T-helper 17 cell (primary cell): ENCODE measurements around the gene WFDC11. TPM values are rescaled to one million over a fixed set of nuclear protein-coding genes. Genes with fewer than 3 reads are reported as not detected.
"Not testable (repeated sequence)": the region's sequence is repeated elsewhere in the genome, so short reads cannot be mapped to it uniquely, and the experiment has no call there.

ENCODE experiments used
- ATAC-seq: fragments of 150-1000 bp; cut with Tn5 transposase; 2 replicates; pipeline ENCODE4 v1.10.0; 2021; ENCODE audit warnings: mild to moderate bottlenecking, moderate library complexity
- DNase-seq, 3 donors: peaks; one replicate each; pipeline versions ENCODE4 v3.0.0 to v3.0.0-alpha.2; 2020 to 2021
- H3K9me3 ChIP-seq: one replicate; pipeline ENCODE4 v1.7.0; 2013; ENCODE audit warnings: low read length, mild to moderate bottlenecking; ENCODE audit not compliant: control insufficient read depth, poor library complexity, severe bottlenecking
- H3K27ac Mint-ChIP-seq: one replicate; pipeline ENCODE4 v1.8.0; 2022; ENCODE audit warnings: mild to moderate bottlenecking, moderate library complexity, mixed read lengths
- H3K27me3 Mint-ChIP-seq: one replicate; pipeline ENCODE4 v1.8.0; 2022; ENCODE audit warnings: mixed read lengths
- H3K36me3 Mint-ChIP-seq: one replicate; pipeline ENCODE4 v1.8.0; 2022; ENCODE audit warnings: low read depth, mixed read lengths
- H3K4me1 Mint-ChIP-seq: one replicate; pipeline ENCODE4 v1.8.0; 2022; ENCODE audit warnings: mild to moderate bottlenecking, mixed read lengths
- H3K4me3 Mint-ChIP-seq: one replicate; pipeline ENCODE4 v1.8.0; 2022; ENCODE audit warnings: mild to moderate bottlenecking, moderate library complexity, mixed read lengths
- total RNA-seq, 4 donors: library from RNA in 2 of 4; stranded (reverse) in 2 of 4; gene quantifications; one replicate each; pipeline ENCODE4 v1.2.3 and lab custom pipeline; 2022 to 2026

Gene WFDC11
- total RNA-seq (not detected), total RNA-seq (lab: John Stamatoyannopoulos, UW) (0 reads per million in 2 donors)

DNA sequence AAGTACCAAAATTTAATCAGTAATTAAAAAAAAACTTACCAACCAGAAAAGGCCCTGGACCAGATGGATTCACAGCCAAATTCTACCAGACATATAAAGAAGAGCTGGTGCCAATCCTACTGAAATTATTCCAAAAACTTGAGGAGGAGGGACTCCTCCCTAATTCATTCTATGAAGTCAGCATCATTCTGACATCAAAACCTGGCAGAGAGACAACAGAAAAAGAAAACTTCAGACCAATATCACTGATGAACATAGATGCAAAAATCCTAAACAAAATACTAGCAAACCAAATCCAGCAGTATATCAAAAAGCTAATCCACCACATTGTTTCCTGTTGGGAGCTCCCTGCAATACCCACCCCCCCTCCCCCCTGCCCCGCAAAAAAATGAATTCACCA is at the start of gene WFDC11:
WFDC11 (minus strand) TSS at position 101 of the 400 bp plus-strand sequence. CDS start 19,639 bp downstream, outside the sequence.
- Mint-ChIP-seq H3K4me1 (no peaks in the 10 kb centered on the region), H3K36me3 (peaks cover 2% of the 10 kb centered on the region), H3K27ac (no peak within 1 kb of the TSS), H3K27me3 (peaks cover 20% of the 10 kb centered on the region), H3K4me3 (no peak within 1 kb of the TSS)
- DNase-seq (no peak), ATAC-seq (no peak)
- no peaks in the 10 kb centered on the region for H3K9me3 ChIP-seq

DNA sequence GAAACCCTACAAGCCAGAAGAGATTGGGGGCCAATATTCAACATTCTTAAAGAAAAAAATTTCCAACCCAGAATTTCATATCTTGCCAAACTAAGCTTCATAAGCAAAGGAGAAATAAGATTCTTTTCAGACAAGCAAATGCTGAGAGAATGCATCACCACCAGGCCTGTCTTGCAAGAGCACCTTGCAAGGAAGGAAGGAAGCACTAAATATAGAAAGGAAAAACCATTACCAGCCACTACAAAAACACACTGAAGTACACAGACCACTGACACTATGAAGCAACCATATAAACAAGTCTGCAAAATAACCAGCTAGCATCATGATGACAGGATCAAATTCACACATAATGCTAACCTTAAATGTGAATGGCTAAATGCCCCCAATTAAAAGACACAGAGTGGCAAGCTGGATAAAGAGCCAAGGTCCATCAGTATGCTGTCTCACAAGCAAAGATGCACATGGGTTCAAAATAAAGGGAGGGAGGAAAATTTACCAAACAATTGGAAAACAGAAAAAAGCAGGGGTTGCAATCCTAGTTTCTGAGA is 46.2 kb upstream of the WFDC11 start:
- H3K27me3 Mint-ChIP-seq, result peaks cover 49% of the 10 kb centered on the region
- H3K27ac Mint-ChIP-seq, result not testable (repeated sequence)

DNA sequence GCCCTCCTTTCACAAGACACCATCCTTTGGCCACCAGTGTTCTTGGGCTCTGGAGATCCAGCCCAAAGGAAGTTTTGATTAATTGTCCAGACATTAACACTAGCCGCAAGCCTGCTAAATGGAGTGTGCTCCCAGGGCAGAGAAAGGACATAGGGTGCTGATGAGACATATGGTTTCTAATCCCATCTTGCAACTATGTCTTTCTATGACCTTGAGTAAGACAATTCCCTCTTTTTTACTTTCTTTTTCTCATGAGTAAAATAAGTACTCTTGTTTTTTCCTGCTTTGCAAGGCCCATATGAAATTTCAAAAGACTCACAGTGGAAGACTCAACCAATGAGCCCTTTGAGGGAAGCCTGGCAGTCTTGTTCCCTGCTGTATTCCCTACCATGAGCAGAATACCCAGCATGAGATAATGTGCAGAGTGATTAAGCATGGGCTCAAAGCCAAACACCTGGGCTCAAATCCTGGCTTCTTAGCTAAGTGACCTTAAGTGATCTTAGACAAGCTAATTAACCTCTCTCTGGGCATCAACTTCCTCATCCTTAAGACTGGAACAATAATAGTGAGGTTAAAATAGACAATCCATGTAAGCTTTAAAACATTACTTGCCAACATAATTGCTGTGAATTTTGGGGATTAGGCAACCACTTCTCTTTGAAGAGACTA is 35.1 kb upstream of the WFDC11 start, which contains the start of gene WFDC10B:
WFDC10B (minus strand) TSS at position 51 of the 669 bp plus-strand sequence. CDS start 19,027 bp downstream, outside the sequence.
- Mint-ChIP-seq H3K27ac (no peak within 1 kb of the TSS), H3K27me3 (peaks cover 42% of the 10 kb centered on the region), H3K36me3 (peaks cover 2% of the 10 kb centered on the region), H3K4me3 (no peak within 1 kb of the TSS), H3K4me1 (no peaks in the 10 kb centered on the region)
- H3K9me3 ChIP-seq, result no peaks in the 10 kb centered on the region
- ATAC-seq (no peak), DNase-seq (no peak)

More for the DNA sequence above, 46.2 kb upstream of the WFDC11 start:
- not testable (repeated sequence) for H3K36me3 Mint-ChIP-seq, H3K4me3 Mint-ChIP-seq, H3K9me3 ChIP-seq, ATAC-seq, DNase-seq, H3K4me1 Mint-ChIP-seq

DNA sequence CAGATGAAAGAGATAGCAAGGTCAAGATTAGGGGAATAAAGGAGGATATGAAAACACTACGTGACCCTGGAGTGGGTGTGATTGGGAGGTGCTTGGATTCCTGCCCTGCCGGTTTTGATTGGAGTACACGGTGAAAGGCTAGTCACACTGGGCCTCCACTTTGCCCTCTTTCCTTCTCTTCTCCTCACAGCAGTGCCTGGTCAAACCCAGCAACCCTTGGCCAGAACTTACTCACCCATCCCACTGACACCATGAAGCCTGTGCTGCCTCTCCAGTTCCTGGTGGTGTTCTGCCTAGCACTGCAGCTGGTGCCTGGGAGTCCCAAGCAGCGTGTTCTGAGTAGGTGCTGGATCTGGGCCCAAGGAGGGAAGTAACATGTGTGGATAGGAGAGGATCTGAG is 31.8 kb upstream of the WFDC11 start, which contains the start of gene WFDC13:
WFDC13 (plus strand) TSS at position 166 of the 400 bp plus-strand sequence; CDS start at position 252, 86 bp downstream.
- Mint-ChIP-seq H3K36me3 (no peaks in the 10 kb centered on the region), H3K27me3 (peaks cover 24% of the 10 kb centered on the region), H3K4me1 (no peaks in the 10 kb centered on the region), H3K4me3 (no peak within 1 kb of the TSS), H3K27ac (no peak within 1 kb of the TSS)
- DNase-seq (no peak), ATAC-seq (no peak)
- no peaks in the 10 kb centered on the region for H3K9me3 ChIP-seq

DNA sequence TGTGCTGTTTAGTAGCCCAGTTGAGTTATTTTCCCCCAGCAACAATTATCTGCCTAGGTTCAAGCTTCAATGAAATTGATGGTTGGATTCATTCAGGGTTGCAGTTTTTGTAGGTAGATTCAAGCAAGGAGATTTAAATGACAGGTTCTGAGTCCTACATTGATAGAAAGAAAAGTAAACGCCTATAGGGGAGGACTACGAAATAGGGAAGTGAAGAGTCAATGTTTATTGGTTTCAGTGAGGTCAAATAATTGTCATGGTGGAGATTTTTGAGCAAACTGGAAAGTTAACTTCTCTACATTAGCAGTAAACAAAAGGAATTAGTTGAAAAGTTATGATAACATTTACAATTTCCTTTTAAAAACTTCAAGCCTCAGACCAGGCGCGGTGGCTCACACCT is 31.1 kb upstream of the WFDC11 start:
- Mint-ChIP-seq H3K27me3 (peaks cover 16% of the 10 kb centered on the region), H3K4me1 (no peaks in the 10 kb centered on the region), H3K27ac (no peak overlapping the region), H3K4me3 (no peak overlapping the region), H3K36me3 (no peaks in the 10 kb centered on the region)
- no peaks in the 10 kb centered on the region for H3K9me3 ChIP-seq
- ATAC-seq (no peak), DNase-seq (no peak)

DNA sequence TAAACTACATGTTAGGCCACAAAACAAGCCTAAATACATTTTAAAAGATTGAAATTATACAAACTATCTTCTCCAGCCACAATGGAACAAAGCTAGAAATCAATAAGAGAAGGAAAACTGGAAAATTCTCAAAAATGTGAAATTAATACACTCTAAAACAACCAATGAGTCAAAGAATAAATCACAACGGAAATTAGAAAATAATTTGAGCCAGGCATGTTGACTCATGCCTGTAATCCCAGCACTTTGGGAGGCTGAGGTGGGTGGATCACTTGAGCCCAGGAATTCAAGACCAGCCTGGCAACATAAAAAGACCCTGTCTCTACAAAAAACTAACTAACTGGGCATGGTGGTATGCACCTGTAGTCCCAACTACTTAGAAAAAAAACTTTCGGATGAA is 25.5 kb upstream of the WFDC11 start:
- DNase-seq, result no peak
- Mint-ChIP-seq H3K27me3 (peaks cover 29% of the 10 kb centered on the region), H3K4me1 (no peaks in the 10 kb centered on the region), H3K27ac (no peak overlapping the region), H3K36me3 (no peaks in the 10 kb centered on the region), H3K4me3 (no peak overlapping the region)
- ATAC-seq, result no peak
- no peaks in the 10 kb centered on the region for H3K9me3 ChIP-seq

DNA sequence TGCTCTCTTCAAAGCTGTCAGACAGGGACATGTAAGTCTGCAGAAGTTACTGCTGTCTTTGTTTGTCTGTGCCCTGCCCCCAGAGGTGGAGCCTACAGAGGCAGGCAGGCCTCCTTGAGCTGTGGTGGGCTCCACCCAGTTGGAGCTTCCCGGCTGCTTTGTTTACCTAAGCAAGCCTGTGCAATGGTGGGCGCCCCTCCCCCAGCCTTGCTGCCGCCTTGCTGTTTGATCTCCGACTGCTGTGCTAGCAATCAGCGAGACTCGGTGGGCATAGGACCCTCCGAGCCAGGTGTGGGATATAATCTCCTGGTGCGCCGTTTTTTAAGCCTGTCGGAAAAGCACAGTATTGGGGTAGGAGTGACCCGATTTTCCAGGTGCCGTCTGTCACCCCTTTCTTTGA is 23.3 kb upstream of the WFDC11 start:
- peaks cover 33% of the 10 kb centered on the region for H3K27me3 Mint-ChIP-seq
- not testable (repeated sequence) for H3K9me3 ChIP-seq, H3K4me3 Mint-ChIP-seq, DNase-seq, H3K27ac Mint-ChIP-seq, H3K4me1 Mint-ChIP-seq, H3K36me3 Mint-ChIP-seq, ATAC-seq

DNA sequence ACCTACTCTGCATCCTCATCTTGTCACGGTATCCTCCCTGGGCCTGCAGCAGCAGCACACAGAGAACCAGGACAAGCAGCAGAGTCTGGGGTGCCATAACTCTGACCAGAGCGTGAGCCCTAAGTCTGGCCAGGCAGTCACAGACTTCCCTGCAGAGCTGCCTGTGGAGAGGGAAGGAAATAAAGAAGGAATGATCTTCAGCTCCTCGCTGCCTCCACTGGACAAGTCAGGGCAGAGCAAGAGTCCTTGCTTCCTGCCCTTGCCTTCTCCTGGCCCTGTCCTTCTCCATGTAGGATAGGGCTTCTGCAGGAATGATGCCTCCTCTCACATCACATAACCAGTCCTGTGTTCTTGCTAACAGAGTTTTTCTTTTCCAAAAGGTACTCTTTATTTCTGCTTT is 15.9 kb upstream of the WFDC11 start:
- no peaks in the 10 kb centered on the region for H3K9me3 ChIP-seq
- DNase-seq (no peak), ATAC-seq (no peak)
- Mint-ChIP-seq H3K4me1 (no peaks in the 10 kb centered on the region), H3K27ac (no peak overlapping the region), H3K4me3 (no peak overlapping the region), H3K27me3 (peaks cover 17% of the 10 kb centered on the region), H3K36me3 (no peaks in the 10 kb centered on the region)

DNA sequence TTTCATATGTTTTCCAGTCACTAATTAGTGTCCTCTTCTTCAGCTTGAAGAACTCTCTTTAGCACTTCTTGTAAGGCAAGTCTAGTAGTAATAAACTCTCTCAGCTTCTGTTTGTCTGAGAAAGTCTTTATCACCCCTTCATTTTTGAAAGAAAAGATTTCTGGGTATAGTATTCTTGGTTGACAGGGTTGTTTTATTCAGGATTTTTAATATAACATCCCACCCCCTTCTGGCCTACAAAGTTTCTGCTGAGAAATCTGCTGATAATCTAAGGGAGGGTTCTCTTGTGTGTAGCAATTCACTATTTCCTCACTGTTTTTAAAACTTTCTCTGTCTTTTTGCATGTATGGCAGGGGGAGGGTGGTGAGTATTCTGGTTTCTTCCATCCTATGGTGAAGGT is 9.6 kb upstream of the WFDC11 start:
- Mint-ChIP-seq H3K4me3 (no peak overlapping the region), H3K27me3 (peaks cover 9% of the 10 kb centered on the region), H3K4me1 (no peaks in the 10 kb centered on the region), H3K36me3 (no peaks in the 10 kb centered on the region), H3K27ac (no peak overlapping the region)
- H3K9me3 ChIP-seq, result peaks cover 4% of the 10 kb centered on the region
- no peak for ATAC-seq
- DNase-seq, result no peak

DNA sequence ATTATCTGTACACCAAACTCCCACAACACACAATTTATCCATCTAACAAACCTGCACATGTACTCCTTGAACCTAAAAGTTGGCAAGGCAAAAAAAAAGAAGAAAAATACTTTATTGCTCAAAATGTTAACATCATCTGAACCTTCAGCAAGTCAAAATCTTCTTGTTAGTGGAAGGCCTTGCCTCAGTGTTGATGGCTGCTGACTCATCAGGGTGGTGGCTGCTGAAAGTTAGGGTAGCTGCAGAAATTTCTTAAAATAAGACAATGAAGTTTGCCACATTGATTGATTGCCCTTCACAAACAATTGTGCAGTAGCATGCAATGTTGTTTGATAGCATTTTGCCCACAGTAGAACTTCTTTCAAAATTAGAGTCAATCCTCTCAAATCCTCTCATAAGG is 2.7 kb upstream of the WFDC11 start:
- DNase-seq (no peak), ATAC-seq (no peak)
- Mint-ChIP-seq H3K4me3 (no peak overlapping the region), H3K36me3 (peaks cover 2% of the 10 kb centered on the region), H3K4me1 (no peaks in the 10 kb centered on the region), H3K27ac (no peak overlapping the region), H3K27me3 (peaks cover 16% of the 10 kb centered on the region)
- H3K9me3 ChIP-seq, result no peaks in the 10 kb centered on the region

DNA sequence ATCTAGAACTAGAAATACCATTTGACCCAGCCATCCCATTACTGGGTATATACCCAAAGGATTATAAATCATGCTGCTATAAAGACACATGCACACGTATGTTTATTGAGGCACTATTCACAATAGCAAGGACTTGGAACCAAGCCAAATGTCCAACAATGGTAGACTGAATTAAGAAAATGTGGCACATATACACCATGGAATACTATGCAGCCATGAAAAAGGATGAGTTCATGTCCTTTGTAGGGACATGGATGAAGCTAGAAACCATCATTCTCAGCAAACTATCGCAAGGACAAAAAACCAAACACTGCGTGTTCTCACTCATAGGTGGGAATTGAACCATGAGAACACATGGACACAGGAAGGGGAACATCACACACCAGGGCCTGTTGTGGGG is 13.0 kb downstream of the WFDC11 start:
- H3K27ac Mint-ChIP-seq, H3K4me3 Mint-ChIP-seq, ATAC-seq, DNase-seq, H3K27me3 Mint-ChIP-seq, H3K4me1 Mint-ChIP-seq, H3K9me3 ChIP-seq, H3K36me3 Mint-ChIP-seq: not testable (repeated sequence)

DNA sequence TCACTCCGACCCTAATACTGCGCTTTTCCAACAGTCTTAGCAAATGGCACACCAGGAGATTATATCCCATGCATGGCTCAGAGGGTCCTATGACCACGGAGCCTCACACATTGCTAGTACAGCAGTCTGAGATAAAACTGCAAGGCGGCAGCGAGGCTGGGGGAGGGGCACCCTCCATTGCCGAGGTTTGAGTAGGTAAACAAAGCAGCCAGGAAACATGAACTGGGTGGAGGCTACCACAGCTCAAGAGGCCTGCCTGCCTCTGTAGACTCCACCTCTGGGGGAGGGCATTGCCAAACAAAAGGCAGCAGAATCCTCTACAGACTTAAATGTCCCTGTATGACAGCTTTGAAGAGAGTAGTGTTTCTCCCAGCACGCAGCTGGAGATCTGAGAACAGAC is 18.3 kb downstream of the WFDC11 start:
- H3K4me3 Mint-ChIP-seq, H3K36me3 Mint-ChIP-seq: not testable (repeated sequence)

DNA sequence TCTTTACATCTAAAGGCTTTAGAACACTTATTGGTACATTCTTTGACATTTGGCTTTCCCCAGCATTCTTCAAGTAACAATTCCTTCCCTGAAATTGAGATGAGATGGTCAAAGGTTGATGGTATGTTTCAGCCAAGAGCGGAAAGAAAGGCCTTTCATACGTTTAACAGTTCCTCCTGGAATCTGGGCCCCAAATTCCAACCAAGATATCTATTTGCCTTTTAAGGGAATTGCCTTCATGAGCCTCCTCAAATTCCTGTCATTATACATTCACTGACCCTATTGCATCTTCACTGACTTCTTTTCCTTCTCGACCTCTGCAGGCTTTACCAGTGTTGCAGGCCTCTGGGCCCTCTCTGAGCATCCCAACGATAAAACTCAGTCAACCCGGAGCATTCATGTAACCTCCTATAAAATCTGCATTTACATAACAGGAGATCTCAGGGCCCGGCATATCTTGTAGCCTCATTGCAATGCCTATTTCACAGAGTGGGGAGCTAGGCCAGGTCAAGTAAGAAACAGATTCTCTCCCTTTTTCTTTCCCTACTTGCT is 20.7 kb downstream of the WFDC11 start:
- DNase-seq, result no peak
- Mint-ChIP-seq H3K4me3 (no peak overlapping the region), H3K4me1 (peaks cover 2% of the 10 kb centered on the region)

More for the DNA sequence above, 18.3 kb downstream of the WFDC11 start:
- DNase-seq, H3K4me1 Mint-ChIP-seq, H3K27ac Mint-ChIP-seq, ATAC-seq, H3K9me3 ChIP-seq: not testable (repeated sequence)
- peaks cover 44% of the 10 kb centered on the region for H3K27me3 Mint-ChIP-seq

More for the DNA sequence above, 20.7 kb downstream of the WFDC11 start:
- no peak overlapping the region for H3K27ac Mint-ChIP-seq
- no peak for ATAC-seq
- no peaks in the 10 kb centered on the region for H3K9me3 ChIP-seq
- peaks cover 48% of the 10 kb centered on the region for H3K27me3 Mint-ChIP-seq
- H3K36me3 Mint-ChIP-seq, result peaks cover 5% of the 10 kb centered on the region
